A673 (cell line): ENCODE results near the gene RIPOR2.

Source experiments
- CTCF ChIP-seq: fragments of 300-800, 200-600 bp; sonication (generic); conservative IDR thresholded peaks from 2 replicates; pipeline ENCODE4 v1.5.1; 2017; ENCODE audit warnings: low read depth, mild to moderate bottlenecking, antibody characterized with exemption, low read length, moderate library complexity, mixed read lengths
- EZH2 ChIP-seq: fragments of 200-600 bp; sonication (generic); IDR thresholded peaks from 2 replicates; pipeline ENCODE4 v1.6.1; 2017; ENCODE audit warnings: borderline replicate concordance, low read depth, mild to moderate bottlenecking, mixed read lengths, antibody characterized with exemption, low read length; ENCODE audit not compliant: poor library complexity, severe bottlenecking

- TF ChIP-seq CTCF, result peak; percentile 60
- no peak for TF ChIP-seq EZH2
Measured at GRCh38 chr6:24766680-24767462, 168.9 kb downstream of the RIPOR2 start.
